Liver (tissue), 9 donors: ENCODE results near the gene SMAD7. TPM values are rescaled to one million over a fixed set of nuclear protein-coding genes. Genes with fewer than 3 reads are reported as not detected.

Experiments
- DNase-seq: peaks from one replicate; pipeline ENCODE4 v3.0.0-alpha.2; 2017; ENCODE audit warnings: low spot score
- H3K27ac ChIP-seq, 2 donors: one replicate each; pipeline ENCODE4 v1.7.0; 2013; ENCODE audit warnings: inconsistent platforms in 2 of 2, low read length in 2 of 2, control low read depth in 1 of 2, low read depth in 1 of 2, mild to moderate bottlenecking in 1 of 2
- H3K27me3 ChIP-seq, 4 donors: one replicate each; pipeline versions ENCODE4 v1.6.1 to v1.7.0; 2013; ENCODE audit warnings: low read length in 3 of 4, inconsistent platforms in 1 of 4, mild to moderate bottlenecking in 1 of 4, moderate library complexity in 1 of 4; ENCODE audit not compliant: control insufficient read depth in 4 of 4, insufficient read depth in 4 of 4
- H3K36me3 ChIP-seq, 4 donors: one replicate each; pipeline versions ENCODE4 v1.6.1 to v1.7.0; 2013; ENCODE audit warnings: low read length in 3 of 4, mild to moderate bottlenecking in 3 of 4, low read depth in 1 of 4, moderate library complexity in 1 of 4; ENCODE audit not compliant: control insufficient read depth in 4 of 4, insufficient read depth in 3 of 4
- H3K4me1 ChIP-seq, 4 donors: one replicate each; pipeline versions ENCODE4 v1.6.1 to v1.7.0; 2013; ENCODE audit warnings: low read length in 3 of 4, mild to moderate bottlenecking in 3 of 4, moderate library complexity in 1 of 4; ENCODE audit not compliant: control insufficient read depth in 4 of 4, insufficient read depth in 4 of 4
- H3K4me3 ChIP-seq, 3 donors: one replicate each; pipeline versions ENCODE4 v1.6.1 to v1.7.0; 2013; ENCODE audit warnings: low read length in 3 of 3, control low read depth in 1 of 3, low read depth in 1 of 3, mild to moderate bottlenecking in 1 of 3
- H3K9ac ChIP-seq, 2 donors: one replicate each; pipeline ENCODE4 v1.7.0; 2013; ENCODE audit warnings: low read length in 2 of 2, mild to moderate bottlenecking in 2 of 2, moderate library complexity in 2 of 2, control low read depth in 1 of 2, low read depth in 1 of 2
- H3K9me3 ChIP-seq, 4 donors: one replicate each; pipeline versions ENCODE4 v1.6.1 to v1.7.0; 2013; ENCODE audit warnings: low read length in 3 of 4; ENCODE audit not compliant: control insufficient read depth in 4 of 4
- FOXA1 ChIP-seq: IDR thresholded peaks from 2 replicates; pipeline ENCODE4 v1.6.1; 2016; ENCODE audit warnings: antibody characterized with exemption
- FOXA2 ChIP-seq: IDR thresholded peaks from 2 replicates; pipeline ENCODE4 v1.6.1; 2016; ENCODE audit warnings: antibody characterized with exemption
- GABPA ChIP-seq, 2 donors: IDR thresholded peaks in 1 of 2; conservative IDR thresholded peaks in 1 of 2; 2 replicates each; pipeline ENCODE4 v1.6.1; 2016; ENCODE audit warnings: antibody characterized with exemption in 2 of 2, mild to moderate bottlenecking in 1 of 2, moderate library complexity in 1 of 2
- HNF4A ChIP-seq, 2 donors: conservative IDR thresholded peaks; 2 replicates each; pipeline ENCODE4 v1.6.1; 2016; ENCODE audit warnings: antibody characterized with exemption in 2 of 2, mild to moderate bottlenecking in 2 of 2
- JUND ChIP-seq, 2 donors: IDR thresholded peaks; 2 replicates each; pipeline ENCODE4 v1.6.1; 2016; ENCODE audit warnings: antibody characterized with exemption in 2 of 2
- NR2F2 ChIP-seq: IDR thresholded peaks from 2 replicates; pipeline ENCODE4 v1.6.1; 2016; ENCODE audit warnings: antibody characterized with exemption
- RAD21 ChIP-seq, 2 donors: IDR thresholded peaks; 2 replicates each; pipeline ENCODE4 v1.6.1; 2016; ENCODE audit warnings: antibody characterized with exemption in 2 of 2, mild to moderate bottlenecking in 2 of 2
- RXRA ChIP-seq, 2 donors: IDR thresholded peaks; 2 replicates each; pipeline ENCODE4 v1.6.1; 2017 to 2018; ENCODE audit warnings: antibody characterized with exemption in 2 of 2, mild to moderate bottlenecking in 1 of 2
- SP1 ChIP-seq: IDR thresholded peaks from 2 replicates; pipeline ENCODE4 v1.6.1; 2018; ENCODE audit warnings: antibody characterized with exemption, mild to moderate bottlenecking
- YY1 ChIP-seq: IDR thresholded peaks from 2 replicates; pipeline ENCODE4 v1.6.1; 2016; ENCODE audit warnings: antibody characterized with exemption, mild to moderate bottlenecking
- WGBS: extraction: QIAGEN DNeasy Blood & Tissue Kit; methylation state at CpG from one replicate; pipeline ENCODE4 v1.1.7; 2013; 5-methylcytosine and 5-hydroxymethylcytosine counted together
- polyA plus RNA-seq, 2 donors: library from polyadenylated mRNA; stranded (reverse) in 1 of 2; unstranded in 1 of 2; fragments of 200-250 nt in 1 of 2; fragments of >200 nt in 1 of 2; fragmentation: Nextera tagmentation in 1 of 2; extraction: Ambion mirVana in 1 of 2; gene quantifications; one replicate each; pipeline versions ENCODE4 v1.2.1 to v1.2.3, GENCODE V29; 2013 to 2015
- total RNA-seq, 2 donors: library from RNA; depleted of rRNA; stranded (reverse); fragments of >200 nt; gene quantifications; one replicate each; pipeline ENCODE4 v1.2.3, GENCODE V29; 2014
- TF ChIP-seq, protein P1 (sequence below): fragments of 150-350 bp; IDR thresholded peaks from 2 replicates; pipeline ENCODE4 v1.5.1; 2017; ENCODE audit warnings: improper control_type of control experiment, low read depth, low read length; ENCODE audit not compliant: missing input control
- TF ChIP-seq, protein P2 (sequence below): IDR thresholded peaks from 2 replicates; pipeline ENCODE4 v1.6.1; 2016; ENCODE audit warnings: antibody characterized with exemption
- TF ChIP-seq, protein P3 (sequence below): IDR thresholded peaks from 2 replicates; pipeline ENCODE4 v1.6.1; 2016; ENCODE audit warnings: antibody characterized with exemption, mild to moderate bottlenecking
- donor health status: healthy.
- donor health status: healthy.
- donor health status: healthy.
- donor health status: healthy.
- donor health status: healthy.

The SMAD7 gene
- total and polyA plus RNA-seq, 4 donors = 3.2 to 11.8 (median 10.1) TPM

DNA sequence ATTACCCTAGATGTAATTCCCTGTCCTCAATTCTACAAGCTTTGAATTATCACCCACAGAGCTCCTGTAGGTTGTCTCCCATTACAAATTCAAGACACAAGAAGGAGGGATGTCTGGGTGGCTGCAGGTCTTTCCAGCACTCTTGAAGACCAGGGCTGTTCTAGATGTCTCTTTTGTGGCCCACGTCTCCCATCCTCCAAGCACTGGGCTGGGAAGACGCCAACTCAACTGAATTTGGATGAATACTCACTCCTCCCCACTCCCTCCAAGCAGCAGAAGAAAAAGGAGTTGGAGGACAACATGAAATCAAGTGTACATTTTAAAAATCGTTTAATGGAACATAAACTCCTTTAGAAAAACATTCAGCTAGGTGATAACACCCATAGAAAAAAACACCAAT, 31.2 kb downstream of the SMAD7 start:
- Histone ChIP-seq H3K4me3 (no peak overlapping the region), H3K4me1 (peaks cover 1 to 32% (median 12%) of the 10 kb centered on the region in 4 donors), H3K27ac (no peak overlapping the region), H3K9ac (no peak overlapping the region), H3K9me3 (no peaks in the 10 kb centered on the region), H3K27me3 (no peaks in the 10 kb centered on the region), H3K36me3 (peaks cover 5 to 15% (median 7%) of the 10 kb centered on the region in 4 donors)
- WGBS = 82% methylated on average over 3 of the region's 3 CpGs
- TF ChIP-seq, protein P1, sequence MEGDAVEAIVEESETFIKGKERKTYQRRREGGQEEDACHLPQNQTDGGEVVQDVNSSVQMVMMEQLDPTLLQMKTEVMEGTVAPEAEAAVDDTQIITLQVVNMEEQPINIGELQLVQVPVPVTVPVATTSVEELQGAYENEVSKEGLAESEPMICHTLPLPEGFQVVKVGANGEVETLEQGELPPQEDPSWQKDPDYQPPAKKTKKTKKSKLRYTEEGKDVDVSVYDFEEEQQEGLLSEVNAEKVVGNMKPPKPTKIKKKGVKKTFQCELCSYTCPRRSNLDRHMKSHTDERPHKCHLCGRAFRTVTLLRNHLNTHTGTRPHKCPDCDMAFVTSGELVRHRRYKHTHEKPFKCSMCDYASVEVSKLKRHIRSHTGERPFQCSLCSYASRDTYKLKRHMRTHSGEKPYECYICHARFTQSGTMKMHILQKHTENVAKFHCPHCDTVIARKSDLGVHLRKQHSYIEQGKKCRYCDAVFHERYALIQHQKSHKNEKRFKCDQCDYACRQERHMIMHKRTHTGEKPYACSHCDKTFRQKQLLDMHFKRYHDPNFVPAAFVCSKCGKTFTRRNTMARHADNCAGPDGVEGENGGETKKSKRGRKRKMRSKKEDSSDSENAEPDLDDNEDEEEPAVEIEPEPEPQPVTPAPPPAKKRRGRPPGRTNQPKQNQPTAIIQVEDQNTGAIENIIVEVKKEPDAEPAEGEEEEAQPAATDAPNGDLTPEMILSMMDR = no peak
- TF ChIP-seq FOXA1 (no peak), GABPA (IDR thresholded peaks at IDR 0.05 in 1 of 2, conservative IDR thresholded peaks at IDR 0.05 in 1 of 2) (no peak), JUND (IDR thresholded peaks at IDR 0.05) (no peak), RXRA (IDR thresholded peaks at IDR 0.05) (no peak)
- TF ChIP-seq, protein P2, sequence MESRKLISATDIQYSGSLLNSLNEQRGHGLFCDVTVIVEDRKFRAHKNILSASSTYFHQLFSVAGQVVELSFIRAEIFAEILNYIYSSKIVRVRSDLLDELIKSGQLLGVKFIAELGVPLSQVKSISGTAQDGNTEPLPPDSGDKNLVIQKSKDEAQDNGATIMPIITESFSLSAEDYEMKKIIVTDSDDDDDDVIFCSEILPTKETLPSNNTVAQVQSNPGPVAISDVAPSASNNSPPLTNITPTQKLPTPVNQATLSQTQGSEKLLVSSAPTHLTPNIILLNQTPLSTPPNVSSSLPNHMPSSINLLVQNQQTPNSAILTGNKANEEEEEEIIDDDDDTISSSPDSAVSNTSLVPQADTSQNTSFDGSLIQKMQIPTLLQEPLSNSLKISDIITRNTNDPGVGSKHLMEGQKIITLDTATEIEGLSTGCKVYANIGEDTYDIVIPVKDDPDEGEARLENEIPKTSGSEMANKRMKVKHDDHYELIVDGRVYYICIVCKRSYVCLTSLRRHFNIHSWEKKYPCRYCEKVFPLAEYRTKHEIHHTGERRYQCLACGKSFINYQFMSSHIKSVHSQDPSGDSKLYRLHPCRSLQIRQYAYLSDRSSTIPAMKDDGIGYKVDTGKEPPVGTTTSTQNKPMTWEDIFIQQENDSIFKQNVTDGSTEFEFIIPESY = no peak
- no peak for DNase-seq

DNA sequence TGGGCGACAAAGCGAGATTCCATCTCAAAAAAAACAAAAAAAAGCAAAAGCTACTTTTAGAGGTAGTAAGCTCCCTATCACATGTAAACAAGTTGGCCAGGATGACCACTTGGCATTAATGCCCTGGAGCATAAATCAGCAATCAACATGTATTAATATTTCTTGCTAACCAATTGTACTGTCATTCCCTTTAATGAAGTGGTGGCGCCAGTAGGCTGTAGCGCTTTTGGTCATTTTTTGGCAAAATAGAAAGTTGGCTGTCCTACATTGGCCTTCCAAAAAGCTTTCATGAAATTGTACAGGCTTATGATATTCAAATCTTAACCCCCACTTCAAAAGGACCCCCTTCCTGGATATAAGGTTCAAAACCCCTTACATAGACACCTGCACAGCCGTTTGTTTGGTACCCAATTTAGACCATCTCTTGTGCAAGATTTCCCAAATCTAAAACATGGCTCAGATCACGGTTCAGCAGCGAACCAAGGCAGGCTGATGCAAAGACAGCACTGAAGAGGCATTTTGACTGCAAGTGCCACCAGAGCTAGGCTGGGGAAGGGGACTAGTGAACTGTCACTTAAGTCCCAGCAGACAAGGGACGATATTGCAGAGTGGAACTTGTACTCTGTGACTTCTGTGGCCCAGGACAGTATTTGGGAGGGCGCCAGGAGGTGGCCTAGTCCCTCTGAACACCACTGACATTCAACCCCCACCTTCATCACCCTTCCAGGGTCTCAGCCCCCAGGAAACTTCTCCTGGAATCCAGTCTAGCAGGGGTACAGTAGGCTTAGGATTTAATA, 31.9 kb downstream of the SMAD7 start:
- Histone ChIP-seq H3K27ac (no peak overlapping the region), H3K36me3 (peaks cover 5 to 15% (median 7%) of the 10 kb centered on the region in 4 donors), H3K9me3 (no peaks in the 10 kb centered on the region), H3K9ac (no peak overlapping the region), H3K27me3 (no peaks in the 10 kb centered on the region), H3K4me3 (no peak overlapping the region), H3K4me1 (peaks cover 1 to 28% (median 10%) of the 10 kb centered on the region in 4 donors)
- no peak for DNase-seq
- TF ChIP-seq HNF4A (conservative IDR thresholded peaks at IDR 0.05) (peak in 1 of 2 donors; percentile 13), RAD21 (IDR thresholded peaks at IDR 0.05) (no peak), YY1 (no peak)
- 87% methylated on average over 9 of the region's 9 CpGs for WGBS

DNA sequence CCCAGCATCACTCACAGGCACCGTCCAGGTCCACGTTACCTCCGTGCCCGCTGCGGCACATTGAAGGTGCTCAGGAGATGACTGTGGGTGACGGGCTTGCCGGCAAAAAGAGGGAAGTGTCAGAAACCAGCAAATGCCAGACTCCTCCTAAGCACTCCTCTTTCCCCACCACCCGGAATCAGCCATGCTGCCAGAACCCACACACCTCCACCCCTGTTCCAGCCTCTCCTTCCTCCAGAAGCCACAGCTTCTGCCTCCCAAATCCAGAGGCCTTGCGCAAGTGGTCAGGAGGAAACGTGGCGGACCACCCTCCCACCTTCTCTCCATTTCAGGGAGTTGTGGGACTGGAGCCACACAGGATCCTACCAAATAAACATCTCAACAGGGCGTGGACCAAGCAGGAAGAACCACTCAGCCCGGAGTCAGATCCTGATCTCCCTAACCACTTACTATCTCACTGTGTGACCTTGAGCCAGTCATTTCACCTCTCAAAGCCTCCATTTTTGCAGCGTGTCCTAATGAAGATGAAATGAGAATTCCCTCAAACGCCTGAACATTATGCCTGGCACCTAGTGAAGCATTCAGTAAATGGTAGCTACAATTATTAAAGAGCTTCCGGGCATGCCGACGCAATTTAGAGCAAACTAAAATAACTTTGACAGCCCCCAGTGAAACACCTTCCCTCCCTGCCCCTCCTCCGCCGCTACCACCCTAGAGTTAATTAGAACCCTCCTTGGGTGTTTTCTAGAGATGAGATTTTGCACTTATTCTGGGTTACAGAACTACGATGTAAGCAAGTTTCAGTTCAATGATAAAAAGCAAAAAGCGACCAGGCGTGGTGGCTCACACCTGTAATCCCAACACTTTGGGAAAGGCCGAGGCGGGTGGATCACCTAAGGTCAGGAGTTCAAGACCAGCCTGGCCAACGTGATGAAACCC, 32.9 kb downstream of the SMAD7 start:
- Histone ChIP-seq H3K27me3 (no peaks in the 10 kb centered on the region), H3K4me1 (peaks cover 0 to 18% (median 4%) of the 10 kb centered on the region in 4 donors), H3K9ac (no peak overlapping the region), H3K9me3 (no peaks in the 10 kb centered on the region), H3K27ac (no peak overlapping the region), H3K36me3 (peaks cover 5 to 15% (median 6%) of the 10 kb centered on the region in 4 donors), H3K4me3 (no peak overlapping the region)
- no peak for DNase-seq
- WGBS = 84% methylated on average over 26 of the region's 26 CpGs
- no peak for TF ChIP-seq NR2F2
- no peak for TF ChIP-seq GABPA (IDR thresholded peaks at IDR 0.05 in 1 of 2, conservative IDR thresholded peaks at IDR 0.05 in 1 of 2)
- TF ChIP-seq, protein P1 = no peak
- TF ChIP-seq YY1 = no peak
- TF ChIP-seq HNF4A (conservative IDR thresholded peaks at IDR 0.05) = no peak
- no peak for TF ChIP-seq SP1
- no peak for TF ChIP-seq FOXA2
- TF ChIP-seq JUND (IDR thresholded peaks at IDR 0.05) = no peak
- TF ChIP-seq RXRA (IDR thresholded peaks at IDR 0.05) = no peak
- TF ChIP-seq, protein P3, sequence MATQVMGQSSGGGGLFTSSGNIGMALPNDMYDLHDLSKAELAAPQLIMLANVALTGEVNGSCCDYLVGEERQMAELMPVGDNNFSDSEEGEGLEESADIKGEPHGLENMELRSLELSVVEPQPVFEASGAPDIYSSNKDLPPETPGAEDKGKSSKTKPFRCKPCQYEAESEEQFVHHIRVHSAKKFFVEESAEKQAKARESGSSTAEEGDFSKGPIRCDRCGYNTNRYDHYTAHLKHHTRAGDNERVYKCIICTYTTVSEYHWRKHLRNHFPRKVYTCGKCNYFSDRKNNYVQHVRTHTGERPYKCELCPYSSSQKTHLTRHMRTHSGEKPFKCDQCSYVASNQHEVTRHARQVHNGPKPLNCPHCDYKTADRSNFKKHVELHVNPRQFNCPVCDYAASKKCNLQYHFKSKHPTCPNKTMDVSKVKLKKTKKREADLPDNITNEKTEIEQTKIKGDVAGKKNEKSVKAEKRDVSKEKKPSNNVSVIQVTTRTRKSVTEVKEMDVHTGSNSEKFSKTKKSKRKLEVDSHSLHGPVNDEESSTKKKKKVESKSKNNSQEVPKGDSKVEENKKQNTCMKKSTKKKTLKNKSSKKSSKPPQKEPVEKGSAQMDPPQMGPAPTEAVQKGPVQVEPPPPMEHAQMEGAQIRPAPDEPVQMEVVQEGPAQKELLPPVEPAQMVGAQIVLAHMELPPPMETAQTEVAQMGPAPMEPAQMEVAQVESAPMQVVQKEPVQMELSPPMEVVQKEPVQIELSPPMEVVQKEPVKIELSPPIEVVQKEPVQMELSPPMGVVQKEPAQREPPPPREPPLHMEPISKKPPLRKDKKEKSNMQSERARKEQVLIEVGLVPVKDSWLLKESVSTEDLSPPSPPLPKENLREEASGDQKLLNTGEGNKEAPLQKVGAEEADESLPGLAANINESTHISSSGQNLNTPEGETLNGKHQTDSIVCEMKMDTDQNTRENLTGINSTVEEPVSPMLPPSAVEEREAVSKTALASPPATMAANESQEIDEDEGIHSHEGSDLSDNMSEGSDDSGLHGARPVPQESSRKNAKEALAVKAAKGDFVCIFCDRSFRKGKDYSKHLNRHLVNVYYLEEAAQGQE = no peak
